GM12874 (cell line): ENCODE measurements around the gene ASB5.

Experiments used
- TF ChIP-seq, protein P1 (sequence below): IDR thresholded peaks from 2 replicates; pipeline ENCODE4 v1.5.1; 2011; ENCODE audit warnings: low read depth, mild to moderate bottlenecking, control low read depth, low read length, moderate library complexity; ENCODE audit not compliant: insufficient read depth

Gene ASB5

DNA sequence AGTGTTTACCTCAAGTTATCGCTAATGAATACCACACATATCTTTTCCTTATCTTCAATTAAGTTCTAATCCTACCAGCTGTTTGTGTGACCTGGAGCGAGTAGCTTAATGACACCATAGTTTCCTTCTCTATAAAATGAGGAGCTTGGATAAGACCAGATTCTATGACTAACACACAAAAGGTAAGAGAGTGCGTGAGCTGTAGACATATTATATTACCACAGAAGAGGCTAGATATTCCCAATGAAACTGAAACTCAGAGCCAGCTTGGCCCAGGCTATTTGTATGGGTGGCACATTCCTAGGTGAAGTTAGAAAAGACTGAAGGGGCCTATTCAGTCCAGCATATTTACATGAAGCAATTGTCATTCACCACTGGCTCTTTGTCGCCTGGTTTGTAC is 30.2 kb downstream of the ASB5 start:
- TF ChIP-seq, protein P1, sequence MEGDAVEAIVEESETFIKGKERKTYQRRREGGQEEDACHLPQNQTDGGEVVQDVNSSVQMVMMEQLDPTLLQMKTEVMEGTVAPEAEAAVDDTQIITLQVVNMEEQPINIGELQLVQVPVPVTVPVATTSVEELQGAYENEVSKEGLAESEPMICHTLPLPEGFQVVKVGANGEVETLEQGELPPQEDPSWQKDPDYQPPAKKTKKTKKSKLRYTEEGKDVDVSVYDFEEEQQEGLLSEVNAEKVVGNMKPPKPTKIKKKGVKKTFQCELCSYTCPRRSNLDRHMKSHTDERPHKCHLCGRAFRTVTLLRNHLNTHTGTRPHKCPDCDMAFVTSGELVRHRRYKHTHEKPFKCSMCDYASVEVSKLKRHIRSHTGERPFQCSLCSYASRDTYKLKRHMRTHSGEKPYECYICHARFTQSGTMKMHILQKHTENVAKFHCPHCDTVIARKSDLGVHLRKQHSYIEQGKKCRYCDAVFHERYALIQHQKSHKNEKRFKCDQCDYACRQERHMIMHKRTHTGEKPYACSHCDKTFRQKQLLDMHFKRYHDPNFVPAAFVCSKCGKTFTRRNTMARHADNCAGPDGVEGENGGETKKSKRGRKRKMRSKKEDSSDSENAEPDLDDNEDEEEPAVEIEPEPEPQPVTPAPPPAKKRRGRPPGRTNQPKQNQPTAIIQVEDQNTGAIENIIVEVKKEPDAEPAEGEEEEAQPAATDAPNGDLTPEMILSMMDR = no peak

DNA sequence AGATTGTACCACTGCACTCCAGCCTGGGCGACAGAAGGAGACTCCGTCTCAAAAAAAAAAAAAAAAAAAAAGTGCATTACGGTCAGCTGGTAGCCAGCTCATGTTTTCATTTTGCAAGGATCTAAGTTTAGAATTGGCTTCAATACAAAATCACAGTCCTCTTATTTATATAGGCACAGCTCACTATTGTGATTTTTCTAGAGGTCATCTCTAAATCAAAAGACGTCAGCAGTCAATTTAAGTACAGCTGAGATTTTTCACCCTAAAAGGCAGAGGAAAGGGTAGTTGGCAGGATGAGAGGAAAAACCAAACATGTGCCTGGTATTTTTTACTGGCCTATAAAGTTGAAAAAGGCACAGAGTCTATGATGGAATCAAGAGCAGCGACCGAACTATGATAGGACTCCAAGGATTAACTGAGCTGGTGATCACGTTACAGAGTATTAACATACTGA is 30.8 kb downstream of the ASB5 start:
- TF ChIP-seq, protein P1 = no peak

DNA sequence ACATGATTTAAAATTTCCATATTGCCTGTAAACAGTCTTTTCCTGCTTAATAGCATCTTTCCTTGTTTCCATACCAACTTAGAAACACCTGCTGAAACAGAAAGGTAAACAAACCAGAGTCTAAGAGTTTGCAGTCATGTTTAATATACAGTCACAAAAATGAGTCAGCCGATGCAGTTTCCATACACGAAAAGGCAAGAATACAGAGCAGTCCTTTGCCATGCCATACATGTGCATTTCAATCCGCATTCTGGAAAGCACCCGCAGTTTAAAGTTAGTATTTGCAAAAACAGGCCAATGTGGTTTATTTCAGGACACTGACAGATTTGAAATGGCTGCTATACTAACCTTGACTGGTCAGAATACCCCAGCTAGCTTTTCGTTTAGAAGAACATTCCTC is 32.1 kb downstream of the ASB5 start:
- TF ChIP-seq, protein P1 = no peak

DNA sequence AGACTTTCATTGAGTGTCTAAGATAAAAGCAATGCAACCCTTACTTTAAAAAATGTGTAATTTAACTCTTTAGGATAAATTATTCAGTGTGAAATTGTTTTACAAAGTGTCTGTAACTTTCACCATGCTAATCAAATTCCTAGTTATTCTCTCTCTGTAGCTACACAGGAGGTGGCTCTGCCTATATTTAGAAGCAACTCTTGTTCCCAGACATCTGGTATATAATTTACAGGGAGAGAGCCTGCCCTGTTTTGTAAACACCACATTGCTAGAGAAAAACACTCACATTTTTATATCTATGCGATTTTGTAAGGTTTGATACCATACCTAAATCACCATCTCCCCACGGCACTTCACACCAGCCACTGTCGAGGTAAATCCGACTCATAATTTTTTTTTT is 38.2 kb downstream of the ASB5 start:
- TF ChIP-seq, protein P1 = no peak

DNA sequence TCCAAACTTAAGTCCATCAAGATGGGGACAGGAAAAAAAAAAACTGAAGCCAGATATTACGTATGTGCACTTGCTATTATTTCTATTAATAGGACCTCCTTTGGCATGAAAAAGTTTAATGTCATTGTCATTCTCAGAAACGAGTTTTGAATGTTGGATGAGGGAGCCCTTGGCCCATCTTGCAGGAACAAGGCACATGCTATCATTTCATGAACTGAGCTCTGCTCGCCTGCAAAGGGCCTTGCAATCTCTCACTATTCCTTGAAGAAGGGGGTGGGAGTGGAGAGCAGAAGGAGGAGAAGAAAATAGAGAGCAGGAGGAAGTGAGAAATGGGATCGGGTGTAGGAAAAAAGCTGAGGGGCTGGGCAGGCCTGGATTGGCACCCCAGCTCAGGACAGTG is 39.4 kb downstream of the ASB5 start:
- TF ChIP-seq, protein P1 = no peak

DNA sequence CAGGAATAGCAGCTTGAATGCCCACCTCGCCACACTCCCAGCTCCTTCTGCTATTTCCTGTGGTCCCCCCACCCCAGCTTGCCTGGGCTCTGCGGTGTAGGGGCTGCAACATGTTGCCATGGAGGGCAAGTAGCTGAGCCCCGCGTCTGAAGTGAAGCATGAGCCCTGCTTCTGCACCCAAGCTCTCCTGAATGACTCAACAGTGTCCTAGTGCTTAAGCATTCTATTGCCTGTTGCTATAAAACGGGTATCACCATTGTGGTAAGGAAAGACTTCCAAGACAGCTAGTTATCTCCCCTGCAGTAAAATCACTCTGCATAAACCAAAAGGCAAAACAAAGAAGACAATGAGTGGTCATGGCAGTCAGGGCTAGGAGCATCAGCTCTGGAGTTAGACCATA is 42.3 kb downstream of the ASB5 start:
- TF ChIP-seq, protein P1 = no peak

DNA sequence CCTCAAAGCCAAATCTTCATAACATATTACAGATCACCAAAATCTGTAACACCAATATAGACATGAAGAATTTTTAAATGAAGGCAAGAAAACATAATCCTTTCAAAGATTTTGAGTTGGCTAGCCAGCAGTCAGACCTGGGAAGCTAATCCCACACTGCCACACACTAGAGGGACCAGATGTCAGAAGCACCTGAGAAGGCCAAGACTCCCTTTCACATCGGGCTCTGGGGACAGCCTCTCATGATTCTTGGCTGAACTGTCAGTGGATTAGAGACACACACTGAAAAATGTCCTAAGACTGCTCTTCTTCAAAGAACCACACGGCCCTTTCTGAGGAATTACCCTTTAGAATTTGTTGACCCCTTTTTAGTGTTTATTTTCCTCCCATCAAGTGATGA is 45.5 kb downstream of the ASB5 start:
- TF ChIP-seq, protein P1 = no peak

DNA sequence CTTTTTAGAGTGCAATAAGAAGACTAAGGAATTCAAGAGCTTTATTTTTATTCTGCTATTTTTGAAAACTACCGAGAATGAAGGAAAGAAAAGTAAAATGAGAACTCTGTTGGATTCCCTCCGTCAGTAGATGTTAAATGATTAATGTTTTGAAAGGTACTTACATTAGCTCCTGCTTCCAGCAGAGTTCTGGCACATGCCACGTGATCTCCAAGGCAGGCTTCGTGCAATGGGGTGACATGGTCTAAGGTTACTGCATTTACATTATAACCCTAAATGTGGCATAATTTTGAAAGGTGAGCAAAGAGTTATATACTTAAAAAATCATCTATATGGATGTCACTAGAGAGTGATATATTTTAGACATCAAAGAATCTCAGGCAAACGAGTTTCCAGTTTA is 46.9 kb downstream of the ASB5 start:
- TF ChIP-seq, protein P1 = no peak
